ENCODE results near the gene CCNQ. TPM values are rescaled to one million over a fixed set of nuclear protein-coding genes. Genes with fewer than 3 reads are reported as not detected.

Gene CCNQ
- total RNA-seq, 2 experiments from 2014 or later, result 12.0 to 29.7 TPM

GRCh38 chrX:153596981-153597750 is 1.8 kb downstream of the CCNQ start:
- no peaks in the 10 kb centered on the region for H3K9me2 ChIP-seq (ENCODE audit: insufficient read depth, low read length)
- POLR2A ChIA-PET, result interaction anchor here (1.0 kb wide), 1 partner anchor 17 kb away, joined by 4 read pairs; no protein-coding TSS in a partner anchor

GRCh38 chrX:153595859-153596857 is 2.8 kb downstream of the CCNQ start:
- intact Hi-C loops (cut with micrococcal nuclease; ENCODE audit: unreplicated experiment), result no loop called here
- no TSS peak for BruUV-seq (replicated peaks)
- H3K4me1 ChIP-seq (ENCODE audit: insufficient read depth, low read length, poor library complexity, severe bottlenecking), result peaks cover 29% of the 10 kb centered on the region
- H2AFZ ChIP-seq (ENCODE audit: low read length), result no peak overlapping the region
- CTCF ChIA-PET (ENCODE audit: unreplicated experiment), result no interaction called here
- POLR2A ChIA-PET, result no interaction called here
- no peaks in the 10 kb centered on the region for H3K9me3 ChIP-seq (ENCODE audit: low read length)
- H4K20me1 ChIP-seq (ENCODE audit: insufficient read depth, low read length), result no peaks in the 10 kb centered on the region
- DNase-seq (ENCODE audit: low spot score), result no peak
- TF ChIP-seq CTCF (conservative IDR thresholded peaks at IDR 0.05; ENCODE audit: low read length), result no peak
- no peaks in the 10 kb centered on the region for H3K9me2 ChIP-seq (ENCODE audit: insufficient read depth, low read length)
- 0 out of 2 replicates have a peak overlapping the region, but pooled peaks have one; percentile 77 for H3K4me2 ChIP-seq (ENCODE audit: low read length)
- no peak overlapping the region for H3K27ac ChIP-seq (ENCODE audit: low read depth, low read length, poor library complexity, severe bottlenecking)
- H3K4me3 ChIP-seq (ENCODE audit: low read depth, low read length, poor library complexity, severe bottlenecking), result no peak overlapping the region
- peaks cover 7% of the 10 kb centered on the region; the same call in 1 of the 2 replicates for H3K36me3 ChIP-seq (ENCODE audit: insufficient read depth, low read length)
- peaks cover 10% of the 10 kb centered on the region; the same call in 1 of the 2 replicates for H3K79me2 ChIP-seq (ENCODE audit: insufficient read depth, low read depth, low read length)

More at GRCh38 chrX:153596981-153597750, 1.8 kb downstream of the CCNQ start:
- peak; percentile 8 for DNase-seq (ENCODE audit: low spot score)
- CTCF ChIA-PET (ENCODE audit: unreplicated experiment), result no interaction called here
- Histone ChIP-seq H4K20me1 (ENCODE audit: insufficient read depth, low read length) (no peaks in the 10 kb centered on the region), H3K36me3 (ENCODE audit: insufficient read depth, low read length) (peaks cover 7% of the 10 kb centered on the region; the same call in 1 of the 2 replicates), H3K4me2 (ENCODE audit: low read length) (peak overlapping the region; percentile 77), H3K79me2 (ENCODE audit: insufficient read depth, low read depth, low read length) (peaks cover 10% of the 10 kb centered on the region; the same call in 1 of the 2 replicates), H3K4me1 (ENCODE audit: insufficient read depth, low read length, poor library complexity, severe bottlenecking) (peaks cover 22% of the 10 kb centered on the region), H3K4me3 (ENCODE audit: low read depth, low read length, poor library complexity, severe bottlenecking) (peak overlapping the region; percentile 89), H3K27ac (ENCODE audit: low read depth, low read length, poor library complexity, severe bottlenecking) (peak overlapping the region; percentile 22), H2AFZ (ENCODE audit: low read length) (no peak overlapping the region), H3K9me3 (ENCODE audit: low read length) (no peaks in the 10 kb centered on the region)
- BruUV-seq (replicated peaks), result no TSS peak
- intact Hi-C loops (cut with micrococcal nuclease; ENCODE audit: unreplicated experiment), result no loop called here
- TF ChIP-seq EZH2phosphoT487 (IDR thresholded peaks at IDR 0.05; ENCODE audit: borderline replicate concordance, low read depth, low read length) (no peak), CTCF (conservative IDR thresholded peaks at IDR 0.05; ENCODE audit: low read length) (no peak)

All from OCI-LY7 (cell line).